NCI-H82 (cell line): Measurements from ENCODE around the gene IL23R.
"Not testable (repeated sequence)": the region's sequence is repeated elsewhere in the genome, so short reads cannot be mapped to it uniquely, and the experiment has no call there.

ENCODE experiments used
- DNase-seq: peaks from one replicate; lab custom pipeline; 2025; lab: John Stamatoyannopoulos, UW

IL23R gene

GRCh38 chr1:67166196-67166595 is at the start of gene IL23R:
Gene IL23R, plus strand, starts transcription at chr1:67166454. Its CDS starts 1,667 bp downstream, at chr1:67168121.
- DNase-seq, result no peak

GRCh38 chr1:67118191-67118590 is 48.1 kb upstream of the IL23R start:
- no peak for DNase-seq

GRCh38 chr1:67118646-67119045 is 47.6 kb upstream of the IL23R start:
- no peak for DNase-seq

- DNase-seq, result no peak
Observed at GRCh38 chr1:67120855-67121619, 45.2 kb upstream of the IL23R start.

- no peak for DNase-seq
Observed at GRCh38 chr1:67124455-67124854, 41.8 kb upstream of the IL23R start.

- DNase-seq, result no peak
Observed at GRCh38 chr1:67126111-67126746, 40.0 kb upstream of the IL23R start.

GRCh38 chr1:67126974-67127373 is 39.3 kb upstream of the IL23R start:
- no peak for DNase-seq

- DNase-seq, result no peak
Observed at GRCh38 chr1:67130673-67131072, 35.6 kb upstream of the IL23R start.

GRCh38 chr1:67133177-67133576 is 33.1 kb upstream of the IL23R start:
- no peak for DNase-seq

- DNase-seq, result no peak
Observed at GRCh38 chr1:67134695-67135094, 31.6 kb upstream of the IL23R start, which contains the start of gene C1orf141. Gene C1orf141, minus strand, starts transcription at chr1:67134970. Its CDS starts 7,730 bp downstream, at chr1:67127240.

GRCh38 chr1:67135354-67135753 is 30.9 kb upstream of the IL23R start:
- DNase-seq, result no peak

- DNase-seq, result peak; percentile 66
Observed at GRCh38 chr1:67137307-67137753, 28.9 kb upstream of the IL23R start.

- DNase-seq, result no peak
Observed at GRCh38 chr1:67138813-67139499, 27.3 kb upstream of the IL23R start.

GRCh38 chr1:67140460-67140859 is 25.8 kb upstream of the IL23R start:
- DNase-seq, result no peak

- DNase-seq, result not testable (repeated sequence)
Observed at GRCh38 chr1:67141832-67142231, 24.4 kb upstream of the IL23R start.

- no peak for DNase-seq
Observed at GRCh38 chr1:67142931-67143330, 23.3 kb upstream of the IL23R start.

- DNase-seq, result no peak
Observed at GRCh38 chr1:67143966-67144365, 22.3 kb upstream of the IL23R start.

- DNase-seq, result no peak
Observed at GRCh38 chr1:67144696-67145095, 21.6 kb upstream of the IL23R start.

GRCh38 chr1:67146101-67146500 is 20.2 kb upstream of the IL23R start:
- DNase-seq, result no peak

GRCh38 chr1:67146539-67146938 is 19.7 kb upstream of the IL23R start:
- DNase-seq, result no peak

- not testable (repeated sequence) for DNase-seq
Observed at GRCh38 chr1:67147973-67148372, 18.3 kb upstream of the IL23R start.

- DNase-seq, result no peak
Observed at GRCh38 chr1:67148516-67149178, 17.6 kb upstream of the IL23R start.
